GM19238 (cell line): Measurements from ENCODE around the gene TTC33.
"Not testable (repeated sequence)": the region's sequence is repeated elsewhere in the genome, so short reads cannot be mapped to it uniquely, and the experiment has no call there.

Experiments
- DNase-seq: peaks from one replicate; pipeline ENCODE4 v3.0.0; 2011; ENCODE audit warnings: low spot score; ENCODE audit not compliant: insufficient read length

Gene TTC33

GRCh38 chr5:40680741-40681362, 74.9 kb downstream of the TTC33 start:
- DNase-seq = no peak

DNA sequence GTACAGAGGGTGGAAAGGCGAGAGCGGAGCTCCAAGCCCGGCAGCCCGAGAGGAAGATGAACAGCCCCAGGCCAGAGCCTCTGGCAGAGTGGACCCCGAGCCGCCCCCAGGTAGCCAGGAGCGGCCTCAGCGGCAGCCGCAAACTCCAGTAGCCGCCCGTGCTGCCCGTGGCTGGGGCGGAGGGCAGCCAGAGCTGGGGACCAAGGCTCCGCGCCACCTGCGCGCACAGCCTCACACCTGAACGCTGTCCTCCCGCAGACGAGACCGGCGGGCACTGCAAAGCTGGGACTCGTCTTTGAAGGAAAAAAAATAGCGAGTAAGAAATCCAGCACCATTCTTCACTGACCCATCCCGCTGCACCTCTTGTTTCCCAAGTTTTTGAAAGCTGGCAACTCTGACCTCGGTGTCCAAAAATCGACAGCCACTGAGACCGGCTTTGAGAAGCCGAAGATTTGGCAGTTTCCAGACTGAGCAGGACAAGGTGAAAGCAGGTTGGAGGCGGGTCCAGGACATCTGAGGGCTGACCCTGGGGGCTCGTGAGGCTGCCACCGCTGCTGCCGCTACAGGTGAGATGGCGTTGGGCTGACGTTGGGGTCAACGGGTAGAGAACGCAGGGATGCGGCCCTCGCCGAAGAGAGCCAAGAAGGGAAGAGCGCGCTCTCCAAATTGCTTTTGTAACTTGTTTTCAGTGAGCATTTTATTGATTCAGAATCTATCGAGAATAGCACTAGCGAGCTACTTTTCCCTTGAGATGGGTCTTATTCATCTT, 75.7 kb downstream of the TTC33 start, which contains the start of gene PTGER4:
Gene PTGER4, plus strand, starts transcription at position 3 of the 769 bp plus-strand sequence. CDS start 1,079 bp downstream, outside the sequence.
- no peak for DNase-seq

GRCh38 chr5:40679148-40679912, 76.4 kb downstream of the TTC33 start:
- DNase-seq = peak; percentile 69

DNA sequence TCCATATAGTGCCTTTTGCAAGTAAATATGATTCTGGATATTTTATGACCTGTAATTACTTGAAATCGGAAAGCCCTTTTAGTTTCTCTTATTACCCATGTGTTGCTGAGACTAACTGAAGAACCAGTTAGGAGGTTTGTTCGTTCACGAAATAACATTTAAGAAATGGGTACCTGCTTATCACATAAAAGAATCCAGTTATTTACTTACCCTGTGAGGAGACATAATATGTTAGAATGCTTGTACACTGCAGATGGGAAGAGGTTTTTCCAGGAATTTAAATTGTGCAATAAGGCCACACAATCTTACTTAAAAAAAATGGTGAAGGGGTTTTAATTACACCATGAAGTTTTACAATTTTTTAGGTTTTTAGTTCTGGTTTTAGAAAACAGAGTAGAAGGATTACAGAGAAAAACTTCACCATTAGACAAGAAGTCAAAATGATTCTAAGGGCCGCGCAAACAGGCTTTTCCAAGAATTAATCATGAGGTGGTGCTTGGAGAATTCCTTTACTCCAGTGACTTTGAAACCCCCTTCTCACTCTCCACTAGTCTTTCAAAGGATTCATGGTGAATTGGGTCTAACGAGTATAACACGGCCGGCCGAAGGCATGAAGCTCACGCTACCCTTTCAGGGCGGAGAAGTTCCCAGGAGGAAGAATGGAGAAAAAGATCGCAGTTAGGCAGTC, 77.2 kb downstream of the TTC33 start:
- no peak for DNase-seq

DNA sequence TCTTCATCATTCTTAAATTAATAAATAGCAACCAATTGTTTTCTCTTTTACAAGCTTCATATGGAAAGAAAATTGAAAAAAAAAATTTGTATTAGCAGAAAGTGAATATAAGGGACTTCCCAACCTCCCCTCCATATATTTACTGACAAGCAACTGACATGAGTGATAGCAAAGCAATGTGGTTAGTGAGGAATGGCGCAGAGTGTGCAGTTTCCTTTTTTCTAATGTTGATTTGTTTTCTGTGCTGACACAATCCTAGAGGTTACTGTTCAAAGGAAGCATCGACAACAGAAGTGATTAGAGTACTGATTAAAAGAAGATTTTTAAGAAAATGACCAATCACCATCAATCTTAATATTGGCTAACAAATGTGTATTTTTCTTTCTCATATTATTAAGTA, 77.7 kb downstream of the TTC33 start:
- no peak for DNase-seq

- DNase-seq = no peak
Measured at GRCh38 chr5:40677456-40677855, 78.3 kb downstream of the TTC33 start.

DNA sequence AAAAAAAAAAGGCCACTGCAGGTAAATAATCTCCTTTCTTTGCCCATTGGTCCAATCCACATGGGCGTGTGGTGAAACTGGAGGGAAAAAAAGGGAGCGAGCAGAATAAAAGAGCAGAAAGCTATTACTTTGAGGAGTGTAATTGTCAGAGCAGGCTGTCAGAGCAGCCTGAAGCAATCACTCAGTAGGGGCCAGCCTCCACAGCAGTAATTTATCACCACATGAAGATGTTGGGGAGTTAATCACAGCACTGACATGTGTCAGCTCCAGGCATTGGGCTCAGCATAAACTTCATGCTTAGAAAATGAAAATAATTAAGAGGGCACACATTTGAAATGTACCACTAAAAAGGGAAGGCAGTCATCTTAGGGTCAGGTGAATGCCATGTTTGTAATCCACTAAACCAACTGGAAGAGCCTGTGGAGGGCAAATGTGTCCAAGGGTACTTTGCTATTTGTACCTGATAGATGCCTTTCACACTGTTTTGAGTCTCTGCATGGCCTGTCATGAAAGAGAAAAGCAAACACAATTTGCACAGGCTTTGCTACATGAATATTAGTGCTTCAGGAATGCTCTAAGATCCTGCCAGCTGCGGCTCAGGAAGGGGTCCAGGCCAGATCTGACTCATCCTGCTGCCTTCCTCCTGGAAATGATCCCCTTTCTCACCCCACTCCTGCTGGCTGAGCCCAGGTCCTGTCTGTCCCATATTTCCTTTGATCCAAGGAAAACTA, 79.0 kb downstream of the TTC33 start:
- DNase-seq = no peak

DNA sequence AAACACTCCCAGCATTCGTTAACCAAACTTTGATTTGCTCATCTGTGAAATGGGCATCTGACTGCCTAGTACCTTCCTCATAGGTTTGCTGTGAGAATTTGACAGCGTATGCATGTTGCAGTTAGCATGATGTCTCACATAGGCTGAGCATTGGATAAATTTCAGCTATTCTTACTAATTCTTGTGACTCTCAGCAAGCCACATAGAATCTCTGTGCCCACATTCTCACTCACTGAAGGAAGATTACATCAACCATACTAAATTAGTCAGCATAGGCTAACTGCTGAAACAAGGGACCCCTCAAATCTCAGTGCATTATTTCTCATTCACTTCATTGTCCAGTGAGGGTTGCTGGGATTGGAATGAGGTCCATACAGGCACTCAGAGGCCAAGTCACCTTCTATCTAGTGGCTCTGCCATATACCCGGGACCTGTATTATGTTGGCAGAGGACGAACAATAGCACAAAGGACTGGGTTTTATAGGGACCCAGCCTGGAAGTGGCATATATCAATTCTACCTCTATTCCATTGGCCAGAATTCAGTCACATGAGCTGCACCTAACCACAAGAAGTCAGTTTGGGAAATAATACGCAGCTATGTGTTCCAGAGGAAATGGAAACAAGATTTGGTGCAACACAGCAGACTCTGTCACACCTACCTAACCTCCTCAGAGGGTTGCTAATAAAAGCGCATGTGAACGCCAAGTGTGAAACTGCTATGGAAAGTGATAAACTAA, 80.2 kb downstream of the TTC33 start:
- DNase-seq = no peak

DNA sequence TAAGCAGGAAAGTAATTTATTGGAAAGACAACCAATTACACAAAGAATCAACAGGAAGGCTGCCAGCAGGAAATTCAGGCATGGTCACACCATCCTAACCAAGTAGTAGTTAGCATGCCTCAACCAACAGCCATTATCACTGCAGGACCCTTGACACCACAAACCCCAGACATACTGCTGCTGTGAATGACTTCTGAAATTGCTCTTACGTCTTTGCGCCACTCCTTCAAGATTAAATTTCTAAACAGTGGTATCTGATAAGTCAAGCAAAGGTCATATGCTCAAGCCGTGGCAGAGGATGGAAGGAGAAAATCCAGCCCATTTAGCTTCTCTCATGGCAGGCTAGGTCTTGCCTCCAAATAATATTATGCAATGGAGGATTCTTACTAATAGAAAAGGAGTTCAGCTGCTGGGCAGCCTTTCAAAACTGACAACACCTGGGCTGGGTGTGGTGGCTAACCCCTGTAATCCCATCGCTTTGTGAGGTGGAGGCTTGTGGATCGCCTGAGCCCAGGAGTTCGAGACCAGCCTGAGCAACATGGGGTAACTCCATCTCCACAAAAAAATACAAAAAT, 81.0 kb downstream of the TTC33 start:
- DNase-seq = no peak

GRCh38 chr5:40672425-40672824, 83.3 kb downstream of the TTC33 start:
- no peak for DNase-seq

DNA sequence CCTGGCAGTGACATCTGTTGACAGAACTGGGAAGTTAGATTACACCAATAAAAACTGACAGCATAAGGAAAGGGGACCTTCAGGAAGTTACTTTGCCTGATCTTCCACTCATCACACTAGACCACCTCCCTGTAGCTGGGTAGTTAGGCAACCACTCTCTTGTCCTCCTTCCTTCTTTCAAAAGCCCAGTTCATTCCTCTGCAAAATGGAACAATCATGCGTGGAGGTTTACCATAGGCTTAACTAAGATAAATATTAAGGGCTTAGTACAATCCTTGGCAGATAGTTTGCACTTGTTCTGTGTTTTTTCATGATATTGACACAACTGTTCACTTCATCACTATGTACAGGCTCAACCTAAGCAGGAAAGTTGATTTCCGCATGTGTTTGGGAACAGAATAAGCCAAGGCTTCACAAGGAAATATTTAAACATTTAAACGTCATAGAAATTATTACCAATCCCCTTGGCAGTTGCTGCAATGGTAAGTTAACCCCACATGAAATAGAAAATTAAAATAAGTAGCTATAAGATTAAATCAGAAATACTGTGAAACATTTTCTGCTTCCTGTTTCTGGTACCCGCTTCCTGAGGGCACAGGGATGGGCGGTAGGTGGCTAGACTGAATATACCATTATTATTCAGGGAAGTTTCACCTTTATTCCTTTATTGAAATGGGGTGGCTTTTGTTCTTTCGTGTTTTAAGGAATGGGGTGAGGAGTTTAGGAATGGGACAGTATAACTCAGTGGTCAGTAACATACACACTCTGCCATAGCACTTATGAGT, 86.0 kb downstream of the TTC33 start:
- DNase-seq = no peak

DNA sequence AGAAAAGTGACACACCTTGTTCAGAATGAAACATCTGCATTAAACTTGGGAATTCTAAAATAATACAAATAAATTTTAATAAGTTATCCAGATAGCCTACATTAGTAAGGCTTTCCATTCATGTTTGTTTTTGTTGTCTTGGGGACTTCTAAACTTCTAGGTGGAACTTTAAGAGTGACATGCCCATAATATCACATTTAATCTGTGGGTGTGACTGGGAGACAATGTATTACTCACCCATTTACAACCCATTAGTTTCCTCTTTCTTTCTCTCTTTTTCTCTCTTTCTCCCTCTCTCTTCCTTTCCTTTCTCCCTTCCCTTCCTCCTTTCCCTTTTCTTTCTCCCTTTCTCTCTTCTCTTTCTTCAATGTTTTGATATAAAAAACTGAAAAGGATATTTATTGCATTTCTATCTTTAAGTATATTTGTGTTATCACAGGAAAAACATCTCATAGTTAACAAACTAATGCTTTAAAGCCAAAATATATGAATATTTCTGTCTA, 88.5 kb downstream of the TTC33 start:
- DNase-seq = no peak

DNA sequence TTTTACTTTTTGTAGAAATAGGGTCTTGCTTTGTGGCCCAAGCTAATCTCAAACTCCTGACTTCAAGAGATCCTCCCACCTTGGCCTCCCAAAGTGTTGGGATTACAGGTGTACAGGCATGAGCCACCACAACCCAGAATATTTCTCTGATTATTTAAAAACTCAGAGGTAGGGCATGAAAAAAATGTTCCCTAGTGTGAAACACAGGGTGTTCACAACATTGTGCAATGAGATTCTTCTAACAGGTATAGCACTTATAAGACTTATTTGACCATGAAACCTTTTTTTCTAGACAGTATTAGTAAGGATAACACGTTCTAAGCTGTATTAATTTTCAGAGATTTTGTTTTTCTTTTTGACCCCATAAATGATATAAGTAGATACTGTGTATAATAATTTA, 89.1 kb downstream of the TTC33 start:
- no peak for DNase-seq

GRCh38 chr5:40665635-40666298, 90.0 kb downstream of the TTC33 start:
- no peak for DNase-seq

DNA sequence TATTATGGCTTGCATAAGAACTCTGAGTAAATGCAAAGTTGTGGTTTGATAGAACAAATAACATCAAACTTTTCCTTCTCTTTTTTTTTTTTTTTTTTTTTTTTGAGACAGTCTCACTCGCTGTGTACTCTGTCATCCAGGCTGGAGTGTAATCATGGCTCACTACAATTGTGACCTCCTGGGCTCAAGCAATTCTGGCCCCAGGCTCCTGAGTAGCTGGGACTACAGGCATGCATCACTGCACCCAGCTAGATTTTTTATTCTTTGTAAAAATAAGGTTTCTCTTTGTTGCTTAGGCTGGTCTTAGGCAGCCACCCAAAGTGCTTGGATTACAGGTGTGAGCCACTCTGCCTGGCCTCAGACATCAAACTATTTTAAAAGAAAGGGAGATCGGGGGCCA, 95.0 kb downstream of the TTC33 start:
- DNase-seq = no peak

GRCh38 chr5:40656766-40657165, 99.0 kb downstream of the TTC33 start:
- DNase-seq = no peak

DNA sequence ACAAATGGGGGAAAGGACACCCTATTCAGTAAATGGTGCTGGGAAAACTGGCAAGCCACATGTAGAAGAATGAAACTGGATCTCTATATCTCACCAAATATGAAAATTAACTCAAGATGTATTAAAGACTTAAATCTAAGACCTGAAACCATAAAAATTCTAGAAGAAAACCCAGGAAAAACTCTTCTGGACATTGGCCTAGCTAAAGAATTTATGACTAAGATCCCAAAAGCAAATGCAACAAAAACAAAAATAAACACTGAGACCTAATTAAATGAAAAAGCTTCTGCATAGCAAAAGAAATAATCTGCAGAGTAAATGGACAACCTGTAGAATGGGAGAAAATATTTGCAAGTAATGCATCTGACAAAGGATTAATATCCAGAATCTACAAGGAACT, 99.7 kb downstream of the TTC33 start:
- DNase-seq = not testable (repeated sequence)

DNA sequence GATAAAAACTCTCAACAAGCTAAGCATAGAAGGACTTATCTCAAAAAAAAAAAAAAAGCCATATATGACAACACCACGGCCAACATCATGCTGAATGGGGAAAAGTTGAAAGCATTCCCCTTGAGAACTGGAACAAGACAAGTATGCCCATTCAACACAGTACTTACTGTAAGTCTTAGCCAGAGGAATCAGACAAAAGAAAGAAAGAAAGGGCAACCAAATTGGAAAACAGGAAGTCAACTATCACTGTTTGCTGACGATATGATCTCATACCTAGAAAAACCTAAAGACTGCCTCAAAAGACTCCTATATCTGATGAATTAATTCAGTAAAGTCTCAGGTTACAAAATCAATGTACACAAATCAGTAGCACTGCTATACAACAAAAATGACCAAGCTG, 100.6 kb downstream of the TTC33 start:
- DNase-seq = no peak
